GM06990 (cell line): ENCODE measurements around the gene C1R.

Experiments
- DNase-seq: peaks from one replicate; pipeline ENCODE4 v3.0.0-alpha.2; 2011; ENCODE audit not compliant: insufficient read length; ENCODE audit errors: extremely low read depth
- H3K27me3 ChIP-seq: replicated peaks from 2 replicates; pipeline ENCODE4 v1.6.0; 2011; ENCODE audit warnings: low read length; ENCODE audit not compliant: control insufficient read depth, insufficient read depth
- H3K36me3 ChIP-seq: 2 replicates; pipeline ENCODE4 v1.5.1; 2011; ENCODE audit warnings: low read length; ENCODE audit not compliant: control insufficient read depth, insufficient read depth
- H3K4me3 ChIP-seq: replicated peaks from 2 replicates; pipeline ENCODE4 v1.5.1; 2011; ENCODE audit warnings: low read depth, mild to moderate bottlenecking, control low read depth, low read length
- CTCF ChIP-seq: IDR thresholded peaks from 2 replicates; pipeline ENCODE4 v1.5.1; 2011; ENCODE audit warnings: low read length, control low read depth, mild to moderate bottlenecking, inconsistent platforms; ENCODE audit not compliant: insufficient read depth, poor library complexity, severe bottlenecking

The C1R gene

DNA sequence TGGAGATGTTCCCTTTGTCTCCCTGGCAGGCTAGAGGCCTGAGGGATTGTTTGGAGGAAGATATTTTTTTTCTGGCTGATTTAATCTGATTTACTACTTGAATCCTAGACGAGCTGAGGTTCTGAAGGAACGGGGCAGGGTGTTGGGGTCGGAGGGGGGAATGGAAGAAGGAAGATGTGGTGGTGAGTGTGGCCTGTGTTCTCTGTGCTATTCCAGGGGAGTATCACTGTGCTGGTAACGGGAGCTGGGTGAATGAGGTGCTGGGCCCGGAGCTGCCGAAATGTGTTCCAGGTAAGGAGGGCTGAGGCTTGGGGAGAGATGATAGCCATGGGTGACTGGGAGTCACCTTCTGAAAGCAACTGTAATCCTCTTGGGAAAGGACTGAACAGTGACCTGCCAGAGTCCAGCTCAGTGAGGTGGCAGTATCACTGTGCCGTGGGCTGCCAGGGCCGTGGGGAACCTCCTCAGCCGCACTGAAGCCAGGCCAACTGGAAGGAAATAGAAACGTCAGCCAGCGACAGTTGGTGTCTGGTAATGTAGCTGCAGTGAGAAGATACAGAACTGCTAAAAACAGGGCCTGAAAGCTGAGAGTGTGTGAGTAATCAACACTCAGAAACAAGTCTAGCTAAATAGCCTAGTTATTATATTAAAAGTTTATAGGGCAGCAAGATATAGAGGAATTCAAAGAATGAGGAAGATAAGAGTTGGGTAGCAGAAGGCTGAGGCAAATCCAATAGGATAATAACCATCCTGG is 23.8 kb downstream of the C1R start:
- H3K36me3 ChIP-seq, result no peaks in the 10 kb centered on the region
- TF ChIP-seq CTCF, result no peak

GRCh38 chr12:7067096-7067495 is 25.1 kb downstream of the C1R start:
- H3K27me3 ChIP-seq, result no peaks in the 10 kb centered on the region; the same call in 1 of the 2 replicates
- no peak for DNase-seq
- no peaks in the 10 kb centered on the region for H3K36me3 ChIP-seq
- no peak for TF ChIP-seq CTCF
- no peak overlapping the region for H3K4me3 ChIP-seq

More for the DNA sequence above, 23.8 kb downstream of the C1R start:
- no peaks in the 10 kb centered on the region; the same call in 1 of the 2 replicates for H3K27me3 ChIP-seq
- DNase-seq, result no peak
- no peak overlapping the region for H3K4me3 ChIP-seq

DNA sequence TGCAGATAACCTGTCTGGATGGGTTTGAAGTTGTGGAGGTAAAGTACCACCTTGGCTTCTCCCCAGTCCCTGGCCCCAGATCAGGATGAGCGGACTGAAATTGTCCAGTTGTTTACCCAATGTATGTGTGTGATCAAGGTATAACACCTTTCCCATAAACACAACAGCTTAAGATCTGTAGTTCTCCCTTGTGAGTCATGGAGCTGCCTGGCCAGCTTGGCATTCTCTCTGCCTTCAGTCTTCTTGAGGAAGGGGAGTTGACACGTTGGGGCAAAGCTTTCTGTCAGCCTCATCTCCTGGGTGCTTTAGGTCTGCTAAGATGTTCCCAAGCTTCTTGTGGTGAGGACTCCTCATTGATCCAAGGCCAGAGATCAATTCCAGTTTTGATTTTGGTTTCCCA is 25.6 kb downstream of the C1R start:
- no peak overlapping the region for H3K4me3 ChIP-seq
- DNase-seq, result no peak
- no peaks in the 10 kb centered on the region; the same call in 1 of the 2 replicates for H3K27me3 ChIP-seq
- no peak for TF ChIP-seq CTCF
- H3K36me3 ChIP-seq, result no peaks in the 10 kb centered on the region

GRCh38 chr12:7065073-7065623 is 27.1 kb downstream of the C1R start:
- H3K27me3 ChIP-seq, result no peaks in the 10 kb centered on the region; the same call in 1 of the 2 replicates
- H3K4me3 ChIP-seq, result no peak overlapping the region
- no peak for TF ChIP-seq CTCF
- H3K36me3 ChIP-seq, result no peaks in the 10 kb centered on the region
- DNase-seq, result no peak

DNA sequence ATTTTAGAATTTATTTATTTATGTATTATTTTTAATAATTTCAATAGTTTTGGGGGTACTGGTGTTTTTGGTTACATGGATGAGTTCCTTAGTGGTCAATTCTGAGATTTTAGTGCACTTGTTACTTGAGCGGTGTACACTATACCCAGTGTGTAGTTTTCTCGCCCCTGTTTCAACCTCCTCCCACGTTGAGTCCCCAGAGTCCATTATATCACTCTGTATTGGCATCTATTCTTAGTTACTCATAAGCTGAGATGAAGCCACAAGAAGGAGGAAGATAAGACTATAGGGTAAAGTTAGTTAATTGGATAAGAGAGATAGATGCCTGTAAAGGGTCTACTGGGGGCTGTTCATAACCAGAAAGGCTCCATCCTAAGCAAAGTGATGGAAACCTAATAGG is 27.7 kb downstream of the C1R start:
- Histone ChIP-seq H3K27me3 (no peaks in the 10 kb centered on the region; the same call in 1 of the 2 replicates), H3K4me3 (no peak overlapping the region), H3K36me3 (no peaks in the 10 kb centered on the region)
- no peak for DNase-seq
- no peak for TF ChIP-seq CTCF
